Astrocyte of the spinal cord (primary cell): ENCODE results near the gene AKT1.

Source experiments
- DNase-seq: peaks from one replicate; pipeline ENCODE4 v3.0.0; 2011; ENCODE audit warnings: low read depth, low spot score
- H3K4me3 ChIP-seq: 2 replicates; pipeline ENCODE4 v1.5.1; 2011; ENCODE audit warnings: low read depth, mild to moderate bottlenecking, low read length, moderate library complexity
- CTCF ChIP-seq: IDR thresholded peaks from 2 replicates; pipeline ENCODE4 v1.5.1; 2012; ENCODE audit warnings: low read depth, mild to moderate bottlenecking, low read length, inconsistent platforms
- in situ Hi-C: cut with HindIII; loops from 2 replicates; pipeline ENCODE4 v1.10.0; 2017; ENCODE audit warnings: low sequenced_read_pairs

AKT1 gene

GRCh38 chr14:104788161-104788818 lies 7.3 kb downstream of the AKT1 start:
- H3K4me3 ChIP-seq: no peak overlapping the region
- in situ Hi-C loops: no loop called here
- DNase-seq: no peak
- no peak for TF ChIP-seq CTCF

DNA sequence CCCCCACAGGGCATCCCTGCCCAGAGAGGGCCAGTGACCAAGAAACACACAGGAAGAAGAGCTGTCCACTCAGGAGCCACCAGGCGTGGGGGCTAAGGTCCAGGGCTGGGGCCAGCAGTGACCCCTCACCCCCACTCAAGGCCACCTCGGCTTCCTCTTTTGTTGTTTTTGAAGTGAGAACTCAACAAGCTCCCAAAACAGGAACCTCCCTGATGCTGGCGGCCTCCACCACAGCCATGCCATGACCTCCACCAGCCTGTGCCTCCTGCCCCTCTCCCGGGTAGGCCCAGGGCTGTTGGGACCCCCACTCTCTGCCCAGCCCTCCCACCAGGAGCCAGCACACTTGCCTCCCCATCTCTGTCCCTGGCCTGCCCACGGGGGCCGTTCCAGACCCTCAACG lies 7.8 kb downstream of the AKT1 start:
- DNase-seq: no peak
- in situ Hi-C loops: no loop called here
- no peak for TF ChIP-seq CTCF

GRCh38 chr14:104786726-104787675 lies 8.5 kb downstream of the AKT1 start:
- DNase-seq: no peak
- H3K4me3 ChIP-seq: no peak overlapping the region
- in situ Hi-C loops: no loop called here
- TF ChIP-seq CTCF: no peak

More for the DNA sequence above, 7.8 kb downstream of the AKT1 start:
- no peak overlapping the region for H3K4me3 ChIP-seq

DNA sequence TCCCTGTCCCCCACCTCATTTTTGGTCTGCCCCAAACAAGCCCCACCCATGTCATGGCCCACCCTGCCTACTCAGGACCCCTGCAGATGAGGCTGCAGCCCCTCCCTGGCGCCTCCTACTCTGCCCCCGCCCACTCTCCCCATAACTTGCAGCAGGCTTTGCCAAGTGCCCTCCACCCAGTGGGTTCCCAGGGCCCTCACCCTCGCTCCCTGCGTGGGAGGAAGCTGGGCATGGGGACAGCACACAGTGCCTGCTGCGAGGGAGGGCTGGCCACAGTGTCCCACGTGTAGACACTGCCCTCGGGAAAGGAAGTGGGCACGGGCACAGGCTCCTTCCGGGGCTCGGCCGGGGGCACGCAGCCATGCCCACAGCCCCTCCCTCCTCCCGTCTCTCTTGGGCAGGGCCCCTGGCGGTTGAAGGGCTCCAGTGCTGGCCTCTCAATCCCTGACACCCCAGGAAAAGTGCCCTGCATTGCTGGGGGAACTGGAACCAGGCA lies 9.4 kb downstream of the AKT1 start:
- DNase-seq: no peak
- TF ChIP-seq CTCF: no peak
- no peak overlapping the region for H3K4me3 ChIP-seq
- in situ Hi-C loops: no loop called here

DNA sequence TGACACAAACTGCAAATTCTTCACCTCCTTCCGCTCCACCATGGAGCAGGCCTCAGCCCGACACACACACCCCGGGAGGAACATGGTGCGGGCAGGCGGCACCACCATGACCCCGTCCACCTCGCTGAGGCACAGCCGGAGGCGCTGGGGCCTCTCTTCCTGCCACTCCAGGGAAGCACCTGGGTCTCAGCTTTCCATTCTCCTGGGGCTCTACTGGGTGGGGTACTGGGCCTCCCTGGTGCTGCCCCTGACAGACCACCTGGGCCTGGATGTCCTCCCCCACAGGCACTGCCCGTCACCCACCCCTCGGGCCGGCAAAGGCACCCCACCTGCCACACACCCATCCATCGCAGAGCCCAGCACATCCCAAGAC lies 9.9 kb downstream of the AKT1 start:
- in situ Hi-C loops: no loop called here
- H3K4me3 ChIP-seq: no peak overlapping the region
- no peak for TF ChIP-seq CTCF

GRCh38 chr14:104784846-104785707 lies 10.5 kb downstream of the AKT1 start:
- in situ Hi-C loops: no loop called here
- TF ChIP-seq CTCF: no peak
- H3K4me3 ChIP-seq: no peak overlapping the region
- no peak for DNase-seq

More for the DNA sequence above, 9.9 kb downstream of the AKT1 start:
- DNase-seq: no peak
